GM21717 (cell line): Measurements from ENCODE around the gene NKX2-2.
A peak's percentile ranks its signal among the peaks of the same experiment; 100 is the strongest.
"Not testable (repeated sequence)": the region's sequence is repeated elsewhere in the genome, so short reads cannot be mapped to it uniquely, and the experiment has no call there.

Experiments used
- ATAC-seq: cut with Tn5 transposase; IDR thresholded peaks from one replicate; pipeline ENCODE4 v1.9.1; 2021; ENCODE audit warnings: mild to moderate bottlenecking, moderate library complexity; ENCODE audit not compliant: unreplicated experiment

Gene NKX2-2

GRCh38 chr20:21509597-21510371 lies 4.1 kb downstream of the NKX2-2 start:
- no peak for ATAC-seq

DNA sequence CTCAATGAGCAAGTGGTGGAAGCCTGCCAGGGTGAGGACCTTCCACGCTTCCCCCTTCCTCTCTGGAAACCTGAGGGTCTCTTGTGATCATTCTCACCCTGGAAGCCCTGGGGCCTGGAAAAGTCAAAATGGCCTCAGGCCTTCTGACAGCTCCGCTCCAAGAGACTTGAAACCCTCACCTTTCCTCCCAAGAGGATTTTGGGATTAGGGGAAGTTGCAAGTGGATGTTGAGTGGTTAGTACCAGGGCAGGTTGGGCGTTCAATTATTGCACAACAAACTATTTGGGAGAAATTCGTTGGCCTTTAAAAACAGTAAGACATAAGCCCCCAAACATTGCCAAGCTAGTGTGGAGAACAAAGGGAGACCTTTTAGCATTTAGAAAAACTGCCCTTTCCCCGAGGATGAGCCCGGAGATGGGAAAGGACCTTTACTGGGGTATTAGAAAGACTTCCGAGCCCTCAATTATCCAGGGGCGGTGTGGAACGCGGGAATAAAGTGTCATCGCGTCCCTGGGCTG lies 4.7 kb downstream of the NKX2-2 start:
- ATAC-seq: no peak

DNA sequence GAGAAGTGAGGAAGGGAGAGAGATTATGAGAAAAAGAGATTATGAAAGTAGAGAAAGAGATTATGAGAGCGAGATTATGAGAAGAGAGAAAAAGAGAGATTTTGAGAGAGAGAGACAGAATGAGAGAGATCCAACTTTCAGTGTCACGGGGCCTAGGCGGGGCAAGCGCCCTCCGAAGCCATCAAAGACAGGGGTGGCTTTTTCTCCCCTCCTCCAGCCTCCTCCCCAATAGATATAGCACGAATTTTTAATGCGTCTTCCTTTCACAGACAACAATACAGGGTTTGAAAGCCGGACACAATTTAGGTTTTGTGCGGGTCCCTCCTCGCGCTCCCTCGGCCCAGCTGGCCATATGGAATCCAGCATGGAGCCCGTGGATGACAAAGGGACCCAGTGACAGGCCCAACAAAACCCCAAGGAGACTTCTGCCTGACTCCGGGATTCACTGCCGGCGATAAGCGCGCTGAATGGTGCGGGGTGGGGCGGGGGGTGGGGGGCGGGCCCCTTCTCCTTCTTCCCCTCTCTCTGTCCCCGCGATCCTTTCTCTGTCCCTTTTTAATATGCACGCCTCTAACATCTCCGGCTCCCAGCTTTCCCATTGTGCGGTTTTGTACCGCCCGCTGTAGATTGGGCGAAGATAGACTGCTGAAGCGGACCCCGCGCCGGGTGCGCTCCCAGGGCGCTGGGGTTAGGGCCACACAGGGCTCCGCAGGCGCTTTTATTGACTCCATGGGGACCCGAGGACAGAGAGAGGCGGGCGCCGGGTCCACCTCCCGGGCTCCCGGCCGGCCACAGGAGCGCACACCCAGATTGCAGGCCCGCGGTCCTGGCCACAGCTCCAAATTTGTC lies 5.4 kb downstream of the NKX2-2 start:
- no peak for ATAC-seq

DNA sequence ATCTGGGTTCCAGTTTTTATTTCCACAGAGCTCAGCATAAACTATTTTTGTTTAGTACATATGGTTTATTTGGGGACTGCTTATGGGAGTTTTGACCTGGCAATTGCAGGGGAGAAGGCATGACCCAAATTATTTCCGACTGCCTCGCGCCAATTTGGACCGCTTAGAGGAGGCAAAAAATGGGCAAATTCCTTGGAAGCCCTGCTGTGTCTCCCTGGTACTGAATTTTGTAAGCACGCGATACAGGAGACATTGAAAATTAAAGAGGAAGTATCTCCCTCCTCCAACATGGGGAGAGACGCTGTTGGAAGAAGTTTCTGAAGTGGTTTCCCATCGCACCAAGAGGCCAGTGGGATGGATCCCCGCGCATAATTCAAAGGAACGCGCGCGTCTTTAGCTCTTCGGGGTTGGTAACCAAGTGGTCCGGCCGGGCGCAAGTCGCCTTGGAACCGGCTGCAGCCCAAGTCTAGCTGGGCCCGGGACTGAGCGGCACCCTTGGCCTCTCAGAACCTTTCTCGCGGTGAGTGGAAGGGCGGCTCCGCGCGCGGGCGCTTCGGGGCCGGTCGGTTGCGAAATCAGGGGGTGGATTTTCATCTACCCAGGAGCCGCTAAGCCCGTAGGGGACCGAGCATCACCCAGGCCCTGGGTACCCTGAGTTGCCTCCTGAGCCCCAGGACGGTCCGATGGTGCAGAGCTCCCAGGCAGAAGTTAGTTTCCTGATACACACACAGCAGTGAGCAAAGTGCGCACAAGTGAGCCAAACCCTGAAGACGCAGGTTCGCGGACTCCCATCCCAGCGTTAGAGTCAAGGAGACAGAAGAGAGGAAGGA lies 6.2 kb downstream of the NKX2-2 start:
- no peak for ATAC-seq

GRCh38 chr20:21505810-21506530 lies 7.9 kb downstream of the NKX2-2 start:
- no peak for ATAC-seq

GRCh38 chr20:21505161-21505809 lies 8.6 kb downstream of the NKX2-2 start:
- ATAC-seq: no peak

DNA sequence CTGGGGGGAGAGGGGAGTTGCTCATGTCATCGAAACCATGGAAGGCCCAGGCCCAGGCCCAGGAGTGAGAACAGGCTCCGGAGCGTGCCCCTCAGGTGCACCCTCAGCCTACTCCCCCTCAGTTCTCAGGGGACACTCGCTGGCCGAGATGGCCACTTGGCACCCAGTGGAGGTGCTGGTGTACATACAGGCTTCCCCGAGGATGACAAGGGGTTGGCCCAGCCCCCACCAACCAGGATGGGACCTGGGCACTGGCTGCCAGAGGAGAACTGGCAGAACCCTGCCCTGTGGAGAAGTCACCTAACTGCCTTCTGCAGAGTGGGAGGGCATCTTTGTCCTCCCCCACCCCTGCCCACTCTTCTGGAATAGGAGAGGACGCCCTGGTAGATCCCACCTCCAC lies 9.5 kb downstream of the NKX2-2 start:
- ATAC-seq: no peak

DNA sequence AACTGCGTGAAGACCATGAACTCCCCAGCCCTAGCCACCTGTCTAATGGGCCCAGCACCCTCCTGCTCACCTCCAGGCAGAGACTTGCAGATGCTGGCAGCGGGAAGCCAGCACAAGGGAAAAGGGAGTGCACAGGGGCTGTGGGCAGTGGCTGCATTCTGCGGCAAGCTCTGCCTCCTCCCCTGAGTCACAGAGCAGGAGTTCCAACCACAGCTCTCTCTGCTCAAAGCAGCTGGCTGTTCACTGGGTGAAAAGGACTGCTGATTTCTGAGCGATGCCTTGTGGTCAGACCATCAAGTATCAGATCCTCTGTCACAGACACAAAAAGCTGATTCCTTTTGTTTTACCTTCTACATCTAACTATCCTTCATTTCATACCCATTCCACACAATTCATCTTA lies 10.5 kb downstream of the NKX2-2 start:
- ATAC-seq: peak; percentile 86

DNA sequence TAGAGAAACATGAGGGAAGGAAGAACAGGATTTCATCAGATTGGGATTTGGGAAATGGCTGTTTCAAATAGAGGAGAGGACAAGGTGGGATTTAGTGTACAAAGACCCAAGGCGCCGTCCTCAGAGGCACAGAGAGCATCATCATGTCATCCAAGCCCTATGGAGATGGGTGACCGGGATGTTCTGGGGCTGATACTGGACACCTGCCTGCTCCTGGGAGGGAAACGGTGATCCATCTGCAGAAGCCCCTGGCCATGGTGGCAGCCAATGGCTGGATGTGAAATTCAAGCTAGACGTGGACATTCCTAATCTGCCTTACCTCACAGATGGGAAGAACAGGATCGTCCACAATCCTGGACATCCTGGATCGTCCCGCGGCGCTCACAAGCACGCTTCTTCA lies 12.7 kb downstream of the NKX2-2 start:
- ATAC-seq: no peak

- no peak for ATAC-seq
Measured at GRCh38 chr20:21500599-21500998, 13.3 kb downstream of the NKX2-2 start.

DNA sequence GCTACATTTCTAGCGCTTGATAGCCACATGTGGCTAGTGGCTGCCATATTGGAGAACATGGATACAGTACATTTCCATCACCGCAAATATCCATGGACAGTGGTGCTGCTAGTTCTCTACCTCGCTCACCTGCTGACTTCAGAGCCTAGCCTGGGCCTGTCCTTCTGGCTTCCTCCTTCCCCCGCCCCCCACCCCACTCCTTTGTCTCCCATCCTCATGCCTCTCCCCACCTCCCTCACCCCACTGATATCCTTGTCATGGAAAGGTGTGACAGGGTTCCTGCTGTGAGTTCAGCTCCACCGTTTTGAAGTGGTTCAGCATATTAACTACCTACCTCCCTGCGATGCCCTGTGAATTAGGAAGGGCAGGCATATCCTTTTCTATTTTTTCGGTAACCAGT lies 14.2 kb downstream of the NKX2-2 start:
- no peak for ATAC-seq

GRCh38 chr20:21498635-21499034 lies 15.2 kb downstream of the NKX2-2 start:
- ATAC-seq: no peak

DNA sequence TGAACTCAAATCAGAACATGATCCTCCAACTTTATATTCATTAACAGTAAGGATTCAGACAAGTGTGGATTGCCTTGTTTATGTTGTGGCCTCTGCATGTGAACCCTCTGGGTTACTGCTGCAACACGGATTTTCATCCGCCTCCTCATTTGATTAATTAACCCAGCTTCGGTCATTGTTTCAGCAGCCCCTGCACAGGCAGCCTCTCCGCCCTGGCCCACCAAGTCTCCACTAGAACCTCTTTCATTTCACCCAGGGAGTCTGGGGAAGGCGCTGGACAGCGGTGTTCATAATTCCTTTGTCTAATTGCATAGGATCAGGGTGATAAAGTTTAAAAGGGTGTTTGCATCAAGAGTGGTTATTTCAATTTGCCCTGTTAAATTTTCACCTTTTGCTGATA lies 15.7 kb downstream of the NKX2-2 start:
- no peak for ATAC-seq

GRCh38 chr20:21496452-21496851 lies 17.4 kb downstream of the NKX2-2 start:
- no peak for ATAC-seq

DNA sequence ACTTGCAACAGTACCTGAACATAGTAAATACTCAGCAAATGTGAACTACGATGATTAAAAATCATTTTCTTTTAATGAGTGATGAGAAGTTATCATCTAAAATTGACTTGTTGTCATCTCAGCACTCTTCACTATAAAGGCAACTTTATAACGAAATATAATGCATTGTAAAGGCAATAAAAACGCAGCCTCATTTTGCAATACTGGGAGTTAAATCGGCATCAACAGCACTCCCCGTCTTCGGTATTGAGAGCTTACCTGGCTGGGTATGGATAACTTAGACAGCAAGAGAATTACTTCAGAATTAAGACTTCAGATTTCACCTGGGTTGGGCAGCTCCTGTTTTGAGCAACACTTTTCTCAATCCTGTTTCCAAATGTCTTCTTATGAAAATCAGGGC lies 20.8 kb downstream of the NKX2-2 start:
- ATAC-seq: no peak

DNA sequence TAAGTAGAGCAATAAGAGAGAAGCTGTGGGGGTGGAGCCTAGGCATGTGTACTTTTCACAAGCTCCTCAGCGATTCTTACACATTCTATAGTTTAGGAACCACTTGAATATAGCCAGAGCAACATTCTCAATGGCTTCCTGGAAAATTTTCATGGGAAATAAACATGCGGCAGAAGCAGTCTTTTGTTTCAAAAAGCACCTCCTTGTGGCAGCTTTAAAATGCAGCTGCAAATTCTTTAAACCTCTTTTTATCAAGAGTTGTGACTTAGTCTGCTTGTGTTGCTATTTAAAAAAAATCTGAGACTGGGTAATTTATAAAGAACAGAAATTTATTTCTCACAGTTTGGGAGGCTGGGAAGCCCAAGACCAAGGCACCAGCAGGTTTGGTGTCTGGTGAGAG lies 23.8 kb downstream of the NKX2-2 start:
- no peak for ATAC-seq

DNA sequence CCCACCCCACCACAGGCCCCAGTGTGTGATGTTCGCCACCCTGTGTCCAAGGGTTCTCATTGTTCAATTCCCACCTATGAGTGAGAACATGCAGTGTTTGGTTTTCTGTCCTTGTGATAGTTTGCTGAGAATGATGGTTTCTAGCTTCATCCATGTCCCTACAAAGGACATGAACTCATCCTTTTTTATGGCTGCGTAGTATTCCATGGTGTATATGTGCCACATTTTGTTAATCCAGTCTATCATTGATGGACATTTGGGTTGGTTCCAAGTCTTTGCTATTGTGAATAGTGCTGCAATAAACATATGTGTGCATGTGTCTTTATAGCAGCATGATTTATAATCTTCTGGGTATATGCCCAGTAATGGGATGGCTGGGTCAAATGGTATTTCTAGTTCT lies 33.7 kb downstream of the NKX2-2 start:
- ATAC-seq: not testable (repeated sequence)

DNA sequence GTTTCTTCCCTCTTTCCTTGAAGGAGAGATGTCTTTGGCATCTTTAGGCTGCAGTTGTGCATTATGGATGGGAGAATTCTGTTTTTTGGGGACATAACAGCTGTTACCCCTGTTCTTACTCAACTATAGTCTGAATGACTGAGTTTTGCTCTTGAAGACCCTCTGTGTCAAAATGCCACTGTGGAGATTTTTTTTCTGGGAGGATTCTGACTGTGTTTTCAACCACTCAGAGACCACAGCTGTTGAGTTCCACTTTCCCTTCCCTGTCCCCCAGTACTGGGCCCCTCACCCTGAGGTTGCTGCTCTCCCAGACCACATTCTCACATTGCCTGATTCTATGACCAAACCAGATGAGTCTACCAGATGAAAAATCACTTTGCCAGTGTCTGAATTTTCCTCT lies 48.1 kb downstream of the NKX2-2 start:
- no peak for ATAC-seq

DNA sequence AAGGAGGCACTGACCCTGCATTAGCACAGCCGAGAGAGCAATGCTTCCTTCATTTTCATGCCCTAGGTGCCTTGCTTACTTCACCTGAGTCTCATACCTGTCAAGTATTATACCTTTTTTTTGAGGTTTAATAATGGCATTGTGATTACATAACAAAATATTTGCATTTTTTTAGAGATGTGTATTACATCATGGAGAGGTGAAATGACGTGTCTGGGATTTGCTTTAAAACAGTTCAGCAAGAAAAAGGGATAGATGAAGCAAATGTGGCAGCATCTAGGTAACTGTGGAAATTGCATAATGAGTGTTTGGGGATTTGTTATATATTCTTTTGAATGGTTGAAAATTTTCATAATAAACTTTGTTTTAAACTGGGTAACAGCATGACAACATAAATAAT lies 48.9 kb downstream of the NKX2-2 start:
- ATAC-seq: no peak
